ENCODE measurements around the gene PGLYRP2.
A peak's percentile ranks its signal among the peaks of the same experiment; 100 is the strongest.

PGLYRP2 gene

GRCh38 chr19:15441317-15441716 lies 38.0 kb downstream of the PGLYRP2 start:
- DNase-seq (ENCODE audit: low read depth in 2 of 2) = no peak

GRCh38 chr19:15439821-15440641 lies 39.3 kb downstream of the PGLYRP2 start:
- DNase-seq (ENCODE audit: low read depth in 2 of 2) = no peak

- DNase-seq (ENCODE audit: low read depth in 2 of 2) = no peak
Observed at GRCh38 chr19:15439078-15439799, 40.1 kb downstream of the PGLYRP2 start.

- no peak for DNase-seq (ENCODE audit: low read depth in 2 of 2)
Observed at GRCh38 chr19:15438577-15438976, 40.7 kb downstream of the PGLYRP2 start.

- no peak for DNase-seq (ENCODE audit: low read depth in 2 of 2)
Observed at GRCh38 chr19:15438124-15438496, 41.2 kb downstream of the PGLYRP2 start.

GRCh38 chr19:15437355-15438123 lies 41.8 kb downstream of the PGLYRP2 start:
- DNase-seq (ENCODE audit: low read depth in 2 of 2) = no peak

GRCh38 chr19:15436826-15437110 lies 42.5 kb downstream of the PGLYRP2 start:
- no peak for DNase-seq (ENCODE audit: low read depth in 2 of 2)

GRCh38 chr19:15436012-15436825 lies 43.1 kb downstream of the PGLYRP2 start:
- DNase-seq (ENCODE audit: low read depth in 2 of 2) = no peak

GRCh38 chr19:15433519-15434069 lies 45.7 kb downstream of the PGLYRP2 start:
- no peak for DNase-seq (ENCODE audit: low read depth in 2 of 2)

GRCh38 chr19:15432629-15433518 lies 46.4 kb downstream of the PGLYRP2 start:
- DNase-seq (ENCODE audit: low read depth in 2 of 2) = peak; percentile 83 to 88

- DNase-seq (ENCODE audit: low read depth in 2 of 2) = no peak
Observed at GRCh38 chr19:15432018-15432494, 47.2 kb downstream of the PGLYRP2 start.

- no peak for DNase-seq (ENCODE audit: low read depth in 2 of 2)
Observed at GRCh38 chr19:15431396-15432017, 47.8 kb downstream of the PGLYRP2 start.

GRCh38 chr19:15430526-15431120 lies 48.7 kb downstream of the PGLYRP2 start:
- DNase-seq (ENCODE audit: low read depth in 2 of 2) = no peak

GRCh38 chr19:15429825-15430467 lies 49.4 kb downstream of the PGLYRP2 start:
- DNase-seq (ENCODE audit: low read depth in 2 of 2) = no peak

GRCh38 chr19:15428956-15429824 lies 50.1 kb downstream of the PGLYRP2 start:
- no peak for DNase-seq (ENCODE audit: low read depth in 2 of 2)

- no peak for DNase-seq (ENCODE audit: low read depth in 2 of 2)
Observed at GRCh38 chr19:15427991-15428471, 51.3 kb downstream of the PGLYRP2 start.

GRCh38 chr19:15427350-15427700 lies 52.0 kb downstream of the PGLYRP2 start:
- DNase-seq (ENCODE audit: low read depth in 2 of 2) = no peak

All from stimulated activated CD8-positive, alpha-beta memory T cell treated with anti-CD3 and anti-CD28 coated beads, Interleukin-7, amount 100 ng/mL, for 1 hour (primary cell).